Skeletal muscle cell (primary cell): ENCODE results near the gene C2CD4B.
A peak's percentile ranks its signal among the peaks of the same experiment; 100 is the strongest.

Experiments
- DNase-seq: peaks from one replicate; pipeline ENCODE4 v3.0.0-alpha.2; 2010; ENCODE audit warnings: low read depth
- H3K4me3 ChIP-seq: 2 replicates; pipeline ENCODE4 v1.5.1; 2011; ENCODE audit warnings: low read depth, mild to moderate bottlenecking, control low read depth, low read length, moderate library complexity

C2CD4B gene

DNA sequence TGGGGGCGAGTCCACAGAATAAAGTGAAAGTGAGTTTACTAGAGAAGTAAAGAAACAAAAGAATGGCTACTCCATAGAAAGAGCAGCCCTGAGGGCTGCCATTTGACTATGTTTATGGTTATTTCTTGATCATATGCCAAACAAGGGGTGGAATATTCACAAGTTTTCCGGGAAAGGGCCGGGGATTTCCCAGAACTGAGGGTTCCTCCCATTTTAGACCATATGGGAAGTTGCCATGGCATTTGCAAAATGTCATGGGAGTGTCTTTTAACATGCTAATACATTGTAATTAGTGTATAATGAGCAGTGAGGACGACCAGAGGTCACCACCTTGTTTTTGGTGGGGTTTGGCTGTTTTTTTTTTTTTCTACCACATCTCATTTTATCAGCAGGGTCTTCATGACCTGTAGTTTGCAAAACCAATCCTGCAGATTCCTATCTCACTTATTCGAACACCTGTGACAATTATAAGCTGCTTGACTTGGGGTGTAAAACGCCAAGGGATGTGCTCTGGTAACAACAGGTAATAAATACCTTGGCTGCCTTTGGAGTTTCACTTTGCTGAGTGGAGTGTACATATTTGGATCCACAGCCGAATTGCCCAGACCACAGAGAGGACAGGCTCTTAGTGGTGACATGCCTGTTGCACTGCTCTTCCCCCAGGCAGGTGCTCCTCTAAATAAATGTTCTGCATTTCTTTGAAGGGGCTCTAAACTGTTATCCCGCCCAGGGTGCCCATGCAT, 43.6 kb downstream of the C2CD4B start:
- DNase-seq: no peak
- H3K4me3 ChIP-seq: no peak overlapping the region

GRCh38 chr15:62120776-62121175, 44.3 kb downstream of the C2CD4B start:
- no peak overlapping the region for H3K4me3 ChIP-seq
- no peak for DNase-seq

- H3K4me3 ChIP-seq: no peak overlapping the region
- no peak for DNase-seq
Measured at GRCh38 chr15:62119874-62120273, 45.2 kb downstream of the C2CD4B start.

- DNase-seq: peak; percentile 94
- peak overlapping the region; percentile 17 for H3K4me3 ChIP-seq
Measured at GRCh38 chr15:62119227-62119864, 45.7 kb downstream of the C2CD4B start.

GRCh38 chr15:62118520-62119226, 46.4 kb downstream of the C2CD4B start:
- DNase-seq: no peak
- no peak overlapping the region for H3K4me3 ChIP-seq

GRCh38 chr15:62115847-62116246, 49.2 kb downstream of the C2CD4B start:
- no peak for DNase-seq
- no peak overlapping the region for H3K4me3 ChIP-seq
